ENCODE measurements around the gene RNF157. TPM values are rescaled to one million over a fixed set of nuclear protein-coding genes. Genes with fewer than 3 reads are reported as not detected.

The RNF157 gene
- total and polyA plus RNA-seq, 9 of the 15 experiments (the other 6 are each of a cell fraction or from before 2014, with no cell fraction given) = 8.1 to 31.7 (median 20.8) TPM

- TF ChIP-seq HOXB6 (CRISPR knock-in tag; IDR thresholded peaks at IDR 0.05; ENCODE audit: borderline replicate concordance) (no peak), GATA2 (CRISPR knock-in tag; IDR thresholded peaks at IDR 0.05) (no peak), MAFK (IDR thresholded peaks at IDR 0.05; ENCODE audit: low read length) (no peak), RUNX1 (IDR thresholded peaks at IDR 0.05; ENCODE audit: low read depth) (no peak), SMARCA5 (IDR thresholded peaks at IDR 0.05) (peak; percentile 66; the same call in 1 of the 2 replicates), ELF2 (CRISPR knock-in tag; IDR thresholded peaks at IDR 0.05) (no peak), HIVEP1 (CRISPR knock-in tag; IDR thresholded peaks at IDR 0.05) (no peak), ZNF282 (CRISPR knock-in tag; IDR thresholded peaks at IDR 0.05) (0 out of 2 replicates have a peak, but pooled peaks have one; percentile 5), PHTF2 (CRISPR knock-in tag; IDR thresholded peaks at IDR 0.05) (no peak), ZKSCAN8 (CRISPR knock-in tag; IDR thresholded peaks at IDR 0.05) (no peak), CREBBP (IDR thresholded peaks at IDR 0.05; ENCODE audit: low read depth, low read length) (no peak), CHD4 (IDR thresholded peaks at IDR 0.05; ENCODE audit: insufficient read depth, insufficient replicate concordance, low read depth, low read length, poor library complexity, severe bottlenecking) (no peak), ZNF75A (CRISPR knock-in tag; IDR thresholded peaks at IDR 0.05) (no peak), HDAC6 (IDR thresholded peaks at IDR 0.05; ENCODE audit: low read depth, low read length) (no peak), SUPT5H (IDR thresholded peaks at IDR 0.05) (no peak), ZNF384 (IDR thresholded peaks at IDR 0.05; ENCODE audit: low read depth, low read length) (no peak)
- TF ChIP-seq, protein P1, sequence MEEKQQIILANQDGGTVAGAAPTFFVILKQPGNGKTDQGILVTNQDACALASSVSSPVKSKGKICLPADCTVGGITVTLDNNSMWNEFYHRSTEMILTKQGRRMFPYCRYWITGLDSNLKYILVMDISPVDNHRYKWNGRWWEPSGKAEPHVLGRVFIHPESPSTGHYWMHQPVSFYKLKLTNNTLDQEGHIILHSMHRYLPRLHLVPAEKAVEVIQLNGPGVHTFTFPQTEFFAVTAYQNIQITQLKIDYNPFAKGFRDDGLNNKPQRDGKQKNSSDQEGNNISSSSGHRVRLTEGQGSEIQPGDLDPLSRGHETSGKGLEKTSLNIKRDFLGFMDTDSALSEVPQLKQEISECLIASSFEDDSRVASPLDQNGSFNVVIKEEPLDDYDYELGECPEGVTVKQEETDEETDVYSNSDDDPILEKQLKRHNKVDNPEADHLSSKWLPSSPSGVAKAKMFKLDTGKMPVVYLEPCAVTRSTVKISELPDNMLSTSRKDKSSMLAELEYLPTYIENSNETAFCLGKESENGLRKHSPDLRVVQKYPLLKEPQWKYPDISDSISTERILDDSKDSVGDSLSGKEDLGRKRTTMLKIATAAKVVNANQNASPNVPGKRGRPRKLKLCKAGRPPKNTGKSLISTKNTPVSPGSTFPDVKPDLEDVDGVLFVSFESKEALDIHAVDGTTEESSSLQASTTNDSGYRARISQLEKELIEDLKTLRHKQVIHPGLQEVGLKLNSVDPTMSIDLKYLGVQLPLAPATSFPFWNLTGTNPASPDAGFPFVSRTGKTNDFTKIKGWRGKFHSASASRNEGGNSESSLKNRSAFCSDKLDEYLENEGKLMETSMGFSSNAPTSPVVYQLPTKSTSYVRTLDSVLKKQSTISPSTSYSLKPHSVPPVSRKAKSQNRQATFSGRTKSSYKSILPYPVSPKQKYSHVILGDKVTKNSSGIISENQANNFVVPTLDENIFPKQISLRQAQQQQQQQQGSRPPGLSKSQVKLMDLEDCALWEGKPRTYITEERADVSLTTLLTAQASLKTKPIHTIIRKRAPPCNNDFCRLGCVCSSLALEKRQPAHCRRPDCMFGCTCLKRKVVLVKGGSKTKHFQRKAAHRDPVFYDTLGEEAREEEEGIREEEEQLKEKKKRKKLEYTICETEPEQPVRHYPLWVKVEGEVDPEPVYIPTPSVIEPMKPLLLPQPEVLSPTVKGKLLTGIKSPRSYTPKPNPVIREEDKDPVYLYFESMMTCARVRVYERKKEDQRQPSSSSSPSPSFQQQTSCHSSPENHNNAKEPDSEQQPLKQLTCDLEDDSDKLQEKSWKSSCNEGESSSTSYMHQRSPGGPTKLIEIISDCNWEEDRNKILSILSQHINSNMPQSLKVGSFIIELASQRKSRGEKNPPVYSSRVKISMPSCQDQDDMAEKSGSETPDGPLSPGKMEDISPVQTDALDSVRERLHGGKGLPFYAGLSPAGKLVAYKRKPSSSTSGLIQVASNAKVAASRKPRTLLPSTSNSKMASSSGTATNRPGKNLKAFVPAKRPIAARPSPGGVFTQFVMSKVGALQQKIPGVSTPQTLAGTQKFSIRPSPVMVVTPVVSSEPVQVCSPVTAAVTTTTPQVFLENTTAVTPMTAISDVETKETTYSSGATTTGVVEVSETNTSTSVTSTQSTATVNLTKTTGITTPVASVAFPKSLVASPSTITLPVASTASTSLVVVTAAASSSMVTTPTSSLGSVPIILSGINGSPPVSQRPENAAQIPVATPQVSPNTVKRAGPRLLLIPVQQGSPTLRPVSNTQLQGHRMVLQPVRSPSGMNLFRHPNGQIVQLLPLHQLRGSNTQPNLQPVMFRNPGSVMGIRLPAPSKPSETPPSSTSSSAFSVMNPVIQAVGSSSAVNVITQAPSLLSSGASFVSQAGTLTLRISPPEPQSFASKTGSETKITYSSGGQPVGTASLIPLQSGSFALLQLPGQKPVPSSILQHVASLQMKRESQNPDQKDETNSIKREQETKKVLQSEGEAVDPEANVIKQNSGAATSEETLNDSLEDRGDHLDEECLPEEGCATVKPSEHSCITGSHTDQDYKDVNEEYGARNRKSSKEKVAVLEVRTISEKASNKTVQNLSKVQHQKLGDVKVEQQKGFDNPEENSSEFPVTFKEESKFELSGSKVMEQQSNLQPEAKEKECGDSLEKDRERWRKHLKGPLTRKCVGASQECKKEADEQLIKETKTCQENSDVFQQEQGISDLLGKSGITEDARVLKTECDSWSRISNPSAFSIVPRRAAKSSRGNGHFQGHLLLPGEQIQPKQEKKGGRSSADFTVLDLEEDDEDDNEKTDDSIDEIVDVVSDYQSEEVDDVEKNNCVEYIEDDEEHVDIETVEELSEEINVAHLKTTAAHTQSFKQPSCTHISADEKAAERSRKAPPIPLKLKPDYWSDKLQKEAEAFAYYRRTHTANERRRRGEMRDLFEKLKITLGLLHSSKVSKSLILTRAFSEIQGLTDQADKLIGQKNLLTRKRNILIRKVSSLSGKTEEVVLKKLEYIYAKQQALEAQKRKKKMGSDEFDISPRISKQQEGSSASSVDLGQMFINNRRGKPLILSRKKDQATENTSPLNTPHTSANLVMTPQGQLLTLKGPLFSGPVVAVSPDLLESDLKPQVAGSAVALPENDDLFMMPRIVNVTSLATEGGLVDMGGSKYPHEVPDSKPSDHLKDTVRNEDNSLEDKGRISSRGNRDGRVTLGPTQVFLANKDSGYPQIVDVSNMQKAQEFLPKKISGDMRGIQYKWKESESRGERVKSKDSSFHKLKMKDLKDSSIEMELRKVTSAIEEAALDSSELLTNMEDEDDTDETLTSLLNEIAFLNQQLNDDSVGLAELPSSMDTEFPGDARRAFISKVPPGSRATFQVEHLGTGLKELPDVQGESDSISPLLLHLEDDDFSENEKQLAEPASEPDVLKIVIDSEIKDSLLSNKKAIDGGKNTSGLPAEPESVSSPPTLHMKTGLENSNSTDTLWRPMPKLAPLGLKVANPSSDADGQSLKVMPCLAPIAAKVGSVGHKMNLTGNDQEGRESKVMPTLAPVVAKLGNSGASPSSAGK (IDR thresholded peaks at IDR 0.05) = no peak
Measured at GRCh38 chr17:76274112-76274956, 34.0 kb upstream of the RNF157 start (continued).
